Hepatocyte (in vitro differentiated cells): ENCODE measurements around the gene TRIM63.

ENCODE experiments used
- CTCF ChIP-seq: fragments of 200-600 bp; sonication (generic); IDR thresholded peaks from 2 replicates; pipeline ENCODE4 v1.5.1; 2016; ENCODE audit warnings: antibody characterized with exemption, mild to moderate bottlenecking; ENCODE audit not compliant: poor library complexity
- EZH2 ChIP-seq: fragments of 200-600 bp; sonication (generic); IDR thresholded peaks from 2 replicates; pipeline ENCODE4 v1.6.1; 2016; ENCODE audit warnings: antibody characterized with exemption, mild to moderate bottlenecking, borderline replicate concordance

GRCh38 chr1:26044414-26044813 is 23.0 kb downstream of the TRIM63 start:
- TF ChIP-seq CTCF (no peak), EZH2 (no peak)
